Measurements from ENCODE around the gene STX1B. TPM values are rescaled to one million over a fixed set of nuclear protein-coding genes. Genes with fewer than 3 reads are reported as not detected.

Gene STX1B
- total and polyA plus RNA-seq, 2 donors (not counting 3 experiments of a cell fraction or from before 2014, with no cell fraction given): 0.11 to 0.14 TPM

GRCh38 chr16:31050280-31051030 is 40.0 kb upstream of the STX1B start:
- no peak overlapping the region for H2AFZ ChIP-seq (ENCODE audit: low read depth, low read length)
- H4K20me1 ChIP-seq (replicated peaks; ENCODE audit: control insufficient read depth, extremely low read depth, insufficient read depth, low read length): no peaks in the 10 kb centered on the region
- ChIA-PET POLR2A (no interaction called here), CTCF (interaction anchor here (0.7 to 1.5 kb wide), 2 partner anchors 24 to 106 kb away, joined by 3 read pairs; partner anchors contain the start of genes ZNF646 and ZNF668)
- H3K79me2 ChIP-seq (ENCODE audit: control insufficient read depth, insufficient read depth, low read length): no peaks in the 10 kb centered on the region
- no peak overlapping the region for H3K9ac ChIP-seq (replicated peaks; ENCODE audit: extremely low read depth, insufficient read depth, low read length)
- dilution Hi-C loops (cut with MboI; ENCODE audit: extremely low pct_ligation_motif_present, low sequenced_read_pairs) (no loop called here), intact Hi-C loops (cut with micrococcal nuclease) (no loop called here)
- H3K9me3 ChIP-seq (replicated peaks; ENCODE audit: control insufficient read depth, insufficient read depth, low read length): no peaks in the 10 kb centered on the region
- H3K27ac ChIP-seq (ENCODE audit: insufficient read depth, low read depth, low read length): no peak overlapping the region
- TF ChIP-seq, protein P1, sequence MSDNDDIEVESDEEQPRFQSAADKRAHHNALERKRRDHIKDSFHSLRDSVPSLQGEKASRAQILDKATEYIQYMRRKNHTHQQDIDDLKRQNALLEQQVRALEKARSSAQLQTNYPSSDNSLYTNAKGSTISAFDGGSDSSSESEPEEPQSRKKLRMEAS (IDR thresholded peaks at IDR 0.05; ENCODE audit: insufficient read depth, insufficient read length): no peak
- DNase-seq (ENCODE audit: low read depth, low spot score): no peak
- no peak for FAIRE-seq
- BruUV-seq (replicated peaks): no TSS peak
- H3K4me1 ChIP-seq (ENCODE audit: control insufficient read depth, extremely low read depth, insufficient read depth, low read length): peaks cover 2% of the 10 kb centered on the region
- H3K27me3 ChIP-seq (ENCODE audit: control insufficient read depth in 2 of 2, insufficient read depth in 2 of 2, low read length in 2 of 2): no peaks in the 10 kb centered on the region
- H3K36me3 ChIP-seq (ENCODE audit: control insufficient read depth in 2 of 2, extremely low read depth in 1 of 2, insufficient read depth in 2 of 2, low read length in 2 of 2): no peaks in the 10 kb centered on the region
- no peaks in the 10 kb centered on the region for H3K9me1 ChIP-seq (replicated peaks; ENCODE audit: control insufficient read depth, extremely low read depth, insufficient read depth, low read length)
- no peak overlapping the region for H3K4me2 ChIP-seq (ENCODE audit: insufficient read depth, low read length)
- no peak overlapping the region for H3K4me3 ChIP-seq (replicated peaks in 1 of 3; ENCODE audit: insufficient read depth in 1 of 3, low read depth in 1 of 3, low read length in 3 of 3)

GRCh38 chr16:31043898-31044481 is 33.6 kb upstream of the STX1B start:
- BruUV-seq (replicated peaks): no TSS peak
- Histone ChIP-seq H3K4me1 (ENCODE audit: control insufficient read depth, extremely low read depth, insufficient read depth, low read length) (no peaks in the 10 kb centered on the region), H3K79me2 (ENCODE audit: control insufficient read depth, insufficient read depth, low read length) (no peaks in the 10 kb centered on the region), H3K4me3 (replicated peaks in 1 of 3; ENCODE audit: insufficient read depth in 1 of 3, low read depth in 1 of 3, low read length in 3 of 3) (no peak overlapping the region), H4K20me1 (replicated peaks; ENCODE audit: control insufficient read depth, extremely low read depth, insufficient read depth, low read length) (no peaks in the 10 kb centered on the region), H3K9ac (replicated peaks; ENCODE audit: extremely low read depth, insufficient read depth, low read length) (no peak overlapping the region), H3K9me1 (replicated peaks; ENCODE audit: control insufficient read depth, extremely low read depth, insufficient read depth, low read length) (no peaks in the 10 kb centered on the region), H3K4me2 (ENCODE audit: insufficient read depth, low read length) (no peak overlapping the region), H2AFZ (ENCODE audit: low read depth, low read length) (no peak overlapping the region), H3K27me3 (ENCODE audit: control insufficient read depth in 2 of 2, insufficient read depth in 2 of 2, low read length in 2 of 2) (no peaks in the 10 kb centered on the region), H3K27ac (ENCODE audit: insufficient read depth, low read depth, low read length) (no peak overlapping the region), H3K36me3 (ENCODE audit: control insufficient read depth in 2 of 2, extremely low read depth in 1 of 2, insufficient read depth in 2 of 2, low read length in 2 of 2) (peaks cover 0 to 19% of the 10 kb centered on the region in 2 experiments), H3K9me3 (replicated peaks; ENCODE audit: control insufficient read depth, insufficient read depth, low read length) (no peaks in the 10 kb centered on the region)
- FAIRE-seq (no peak), DNase-seq (ENCODE audit: low read depth, low spot score) (no peak)
- POLR2A ChIA-PET: no interaction called here
- intact Hi-C loops (cut with micrococcal nuclease): no loop called here
- dilution Hi-C loops (cut with MboI; ENCODE audit: extremely low pct_ligation_motif_present, low sequenced_read_pairs): no loop called here
- TF ChIP-seq EZH2 (IDR thresholded peaks at IDR 0.05; ENCODE audit: borderline replicate concordance, low read depth, low read length, severe bottlenecking): no peak
- TF ChIP-seq, protein P1 (IDR thresholded peaks at IDR 0.05; ENCODE audit: insufficient read depth, insufficient read length): no peak
- no peak for TF ChIP-seq GATA2 (IDR thresholded peaks at IDR 0.05; ENCODE audit: insufficient read depth, insufficient read length, low read depth, low read length)
- no peak for TF ChIP-seq POLR2A (IDR thresholded peaks at IDR 0.05; ENCODE audit: low read depth, low read length)
- no peak for TF ChIP-seq CTCF (IDR thresholded peaks at IDR 0.05; ENCODE audit: extremely low read depth in 1 of 2, insufficient read depth in 1 of 2, low read depth in 1 of 2, low read length in 2 of 2)
- no peak for TF ChIP-seq MYC (IDR thresholded peaks at IDR 0.05; ENCODE audit: low read depth, low read length)
- TF ChIP-seq FOS (IDR thresholded peaks at IDR 0.05; ENCODE audit: borderline replicate concordance, insufficient read depth, low read length): no peak
- TF ChIP-seq JUN (IDR thresholded peaks at IDR 0.05; ENCODE audit: borderline replicate concordance, insufficient read depth, insufficient read length, low read depth): no peak
- no peak for TF ChIP-seq POLR2AphosphoS5 (IDR thresholded peaks at IDR 0.05; ENCODE audit: insufficient read depth, low read depth, low read length)
- CTCF ChIA-PET: no interaction called here

All from endothelial cell of umbilical vein (primary cell).